ENCODE results near the gene FBN3. TPM values are rescaled to one million over a fixed set of nuclear protein-coding genes. Genes with fewer than 3 reads are reported as not detected.
"Not testable (repeated sequence)": the region's sequence is repeated elsewhere in the genome, so short reads cannot be mapped to it uniquely, and the experiment has no call there.

FBN3 gene
- total RNA-seq, 4 donors from 2014 or later: 0.06 to 32.8 TPM; not detected in 2

- no peaks in the 10 kb centered on the region for H3K27me3 ChIP-seq
- intact Hi-C loops (cut with DNase I; ENCODE audit: low total_unique reads): no loop called here
- DNase-seq: no peak
- no peaks in the 10 kb centered on the region for H3K36me3 ChIP-seq
- no peak overlapping the region for H3K4me3 ChIP-seq
- no peaks in the 10 kb centered on the region for H3K4me1 ChIP-seq
- TF ChIP-seq POLR2A (IDR thresholded peaks at IDR 0.05): no peak
- no peak for TF ChIP-seq CTCF (IDR thresholded peaks at IDR 0.05)
- no peak overlapping the region for H3K27ac ChIP-seq
- H3K9me3 ChIP-seq: no peaks in the 10 kb centered on the region
Observed at GRCh38 chr19:8108560-8109445, 40.6 kb downstream of the FBN3 start.

GRCh38 chr19:8107301-8107903 is 42.0 kb downstream of the FBN3 start:
- H3K27me3 ChIP-seq: no peaks in the 10 kb centered on the region
- no peaks in the 10 kb centered on the region for H3K36me3 ChIP-seq
- H3K4me1 ChIP-seq: no peaks in the 10 kb centered on the region
- intact Hi-C loops (cut with DNase I; ENCODE audit: low total_unique reads): no loop called here
- no peak overlapping the region for H3K4me3 ChIP-seq
- H3K9me3 ChIP-seq: no peaks in the 10 kb centered on the region
- TF ChIP-seq POLR2A (IDR thresholded peaks at IDR 0.05): no peak
- TF ChIP-seq CTCF (IDR thresholded peaks at IDR 0.05): no peak
- no peak overlapping the region for H3K27ac ChIP-seq
- no peak for DNase-seq

- no peaks in the 10 kb centered on the region for H3K27me3 ChIP-seq
- intact Hi-C loops (cut with DNase I; ENCODE audit: low total_unique reads): no loop called here
- no peaks in the 10 kb centered on the region for H3K36me3 ChIP-seq
- TF ChIP-seq CTCF (IDR thresholded peaks at IDR 0.05) (no peak), POLR2A (IDR thresholded peaks at IDR 0.05) (no peak)
- H3K27ac ChIP-seq: no peak overlapping the region
- DNase-seq: no peak
- no peaks in the 10 kb centered on the region for H3K9me3 ChIP-seq
- no peaks in the 10 kb centered on the region for H3K4me1 ChIP-seq
- H3K4me3 ChIP-seq: no peak overlapping the region
Observed at GRCh38 chr19:8105471-8105870, 43.9 kb downstream of the FBN3 start.

GRCh38 chr19:8101910-8102309 is 47.5 kb downstream of the FBN3 start:
- H3K4me3 ChIP-seq; H3K36me3 ChIP-seq; H3K4me1 ChIP-seq; H3K27me3 ChIP-seq; H3K27ac ChIP-seq; intact Hi-C loops (cut with DNase I; ENCODE audit: low total_unique reads); H3K9me3 ChIP-seq; DNase-seq: not testable (repeated sequence)

GRCh38 chr19:8101311-8101710 is 48.1 kb downstream of the FBN3 start:
- no peaks in the 10 kb centered on the region for H3K27me3 ChIP-seq
- no peak overlapping the region for H3K4me3 ChIP-seq
- H3K4me1 ChIP-seq: no peaks in the 10 kb centered on the region
- TF ChIP-seq POLR2A (IDR thresholded peaks at IDR 0.05): no peak
- TF ChIP-seq CTCF (IDR thresholded peaks at IDR 0.05): no peak
- DNase-seq: no peak
- H3K9me3 ChIP-seq: peaks cover 0 to 6% of the 10 kb centered on the region in 2 donors
- H3K27ac ChIP-seq: no peak overlapping the region
- intact Hi-C loops (cut with DNase I; ENCODE audit: low total_unique reads): no loop called here
- no peaks in the 10 kb centered on the region for H3K36me3 ChIP-seq
